Measurements from ENCODE around the gene ATP8B3.
"Not testable (repeated sequence)": the region's sequence is repeated elsewhere in the genome, so short reads cannot be mapped to it uniquely, and the experiment has no call there.

Gene ATP8B3

DNA sequence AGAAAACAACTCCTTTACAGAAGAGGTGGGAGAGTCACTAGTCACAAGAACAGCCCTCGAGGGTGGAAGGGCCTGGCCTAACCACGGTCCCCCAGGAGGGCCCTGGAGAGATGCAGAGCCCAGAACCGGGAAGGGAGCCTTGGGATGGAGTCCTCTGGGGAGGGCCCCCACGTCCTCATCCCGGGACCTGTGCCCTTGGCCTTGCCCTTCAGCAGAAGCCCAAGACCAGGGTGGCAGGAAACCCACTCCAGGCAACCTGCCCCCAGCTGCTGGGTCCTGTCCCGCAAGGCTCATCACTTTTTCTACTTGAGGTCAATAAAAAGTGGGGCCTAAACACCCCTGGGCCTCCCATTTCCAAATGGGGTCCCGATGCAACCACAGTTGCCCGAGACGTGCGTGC lies 2.3 kb upstream of the ATP8B3 start:
- no peak for DNase-seq

DNA sequence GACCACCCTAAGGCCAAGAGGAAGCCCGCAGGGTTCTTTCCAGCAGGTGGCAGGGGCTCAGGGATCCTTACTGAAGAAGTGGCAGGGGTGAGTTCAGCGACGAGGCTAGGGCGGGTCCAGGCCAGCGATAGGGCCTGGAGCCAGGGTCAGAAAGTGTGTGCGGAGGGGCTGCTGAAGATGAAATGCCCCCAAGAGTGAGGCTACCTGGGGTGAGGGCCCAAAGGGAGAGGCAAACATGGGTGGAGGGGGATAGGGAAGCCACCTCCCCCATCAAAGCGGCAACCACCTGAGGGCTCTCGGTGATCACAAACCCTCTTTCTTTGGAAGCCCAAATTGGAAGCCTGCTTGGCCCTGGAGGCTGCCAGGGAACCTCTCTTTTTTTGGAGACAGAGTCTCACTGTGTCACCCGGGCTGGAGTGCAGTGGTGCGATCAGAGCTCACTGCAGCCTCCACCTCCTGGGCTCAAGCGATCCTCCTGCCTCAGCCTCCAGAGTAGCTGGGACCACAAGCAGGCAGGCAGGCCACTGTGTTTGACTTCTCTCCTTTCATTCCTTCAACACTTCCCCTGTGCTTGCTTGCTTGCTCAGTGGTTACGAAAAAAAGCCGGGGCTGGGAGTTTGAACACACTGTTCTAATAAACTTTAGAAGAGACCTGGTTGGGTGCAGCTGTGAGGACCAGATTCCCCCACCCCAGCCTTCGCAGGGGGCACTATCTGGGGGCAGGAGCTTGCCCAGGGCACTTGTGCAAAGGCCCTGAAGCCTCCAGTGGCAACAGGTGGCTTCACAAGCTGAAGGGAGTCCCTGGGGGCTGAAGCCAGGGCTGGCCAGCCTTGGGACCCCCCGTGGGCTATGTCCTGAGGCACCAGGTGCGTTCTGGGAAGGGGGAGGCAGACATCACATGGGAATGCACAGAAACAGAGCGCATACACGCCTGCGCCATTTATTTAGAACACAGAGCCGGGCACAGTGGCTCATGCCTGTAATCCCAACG lies 1.4 kb upstream of the ATP8B3 start:
- no peak for DNase-seq

DNA sequence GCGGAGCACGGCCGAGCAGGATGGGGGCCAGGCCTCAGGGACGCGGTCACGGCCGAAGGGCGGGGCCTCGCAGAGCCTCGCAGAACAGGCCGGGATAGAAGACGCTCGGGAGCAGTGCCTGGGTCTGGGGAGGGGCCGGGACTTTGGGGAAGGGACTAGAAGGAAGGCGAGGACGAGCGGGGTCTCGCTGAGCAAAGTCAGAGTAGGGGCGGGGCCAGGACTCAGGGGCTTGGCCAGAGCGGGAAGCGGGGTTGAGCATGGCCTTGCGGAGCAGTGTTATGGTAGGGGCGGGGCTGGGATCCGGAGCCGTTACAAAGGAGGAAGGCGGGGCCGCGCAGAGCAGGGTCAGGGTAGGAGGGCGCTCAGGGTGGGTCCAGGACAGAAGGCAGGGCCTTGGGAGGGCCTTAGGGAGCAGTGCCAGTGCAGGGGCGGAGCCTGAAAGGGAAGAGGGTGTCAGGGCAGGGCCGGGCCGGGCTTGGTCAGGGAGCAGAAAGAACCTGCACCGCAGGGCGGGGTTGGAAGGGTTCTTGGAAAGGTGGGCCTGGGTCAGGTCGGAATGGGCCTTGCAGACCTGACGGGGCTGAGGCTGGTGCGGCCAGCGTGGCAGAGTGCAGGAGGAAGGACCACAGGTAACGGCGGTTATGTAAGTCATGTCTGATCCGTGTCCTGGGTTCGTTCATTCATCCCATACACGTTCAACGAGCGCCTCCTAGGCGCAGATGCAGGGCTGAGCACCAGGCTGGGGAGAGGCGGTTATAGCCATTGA lies 533 bp upstream of the ATP8B3 start:
- peak; percentile 98 for DNase-seq

DNA sequence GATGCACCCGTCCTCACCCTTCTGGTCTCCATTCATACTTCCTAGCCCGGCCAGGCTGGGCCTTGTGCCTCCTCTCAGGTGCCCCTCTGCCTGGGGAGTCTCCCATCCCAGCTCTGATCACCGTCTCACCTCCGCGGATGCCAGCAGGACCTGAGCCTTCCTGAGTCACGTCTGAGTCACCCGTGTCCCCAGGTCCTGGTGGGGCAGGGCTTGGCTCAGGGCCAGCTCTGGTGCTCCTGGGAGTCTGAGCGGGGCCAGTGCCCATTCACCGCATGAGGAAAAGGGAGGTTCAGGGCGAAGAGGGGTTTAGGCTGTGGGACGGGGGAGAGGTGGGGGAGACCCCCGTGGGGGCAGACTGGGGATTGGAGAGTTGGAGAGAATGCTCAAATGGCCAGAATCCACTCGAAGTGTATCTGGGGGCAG lies 593 bp downstream of the ATP8B3 start:
- no peak for DNase-seq

DNA sequence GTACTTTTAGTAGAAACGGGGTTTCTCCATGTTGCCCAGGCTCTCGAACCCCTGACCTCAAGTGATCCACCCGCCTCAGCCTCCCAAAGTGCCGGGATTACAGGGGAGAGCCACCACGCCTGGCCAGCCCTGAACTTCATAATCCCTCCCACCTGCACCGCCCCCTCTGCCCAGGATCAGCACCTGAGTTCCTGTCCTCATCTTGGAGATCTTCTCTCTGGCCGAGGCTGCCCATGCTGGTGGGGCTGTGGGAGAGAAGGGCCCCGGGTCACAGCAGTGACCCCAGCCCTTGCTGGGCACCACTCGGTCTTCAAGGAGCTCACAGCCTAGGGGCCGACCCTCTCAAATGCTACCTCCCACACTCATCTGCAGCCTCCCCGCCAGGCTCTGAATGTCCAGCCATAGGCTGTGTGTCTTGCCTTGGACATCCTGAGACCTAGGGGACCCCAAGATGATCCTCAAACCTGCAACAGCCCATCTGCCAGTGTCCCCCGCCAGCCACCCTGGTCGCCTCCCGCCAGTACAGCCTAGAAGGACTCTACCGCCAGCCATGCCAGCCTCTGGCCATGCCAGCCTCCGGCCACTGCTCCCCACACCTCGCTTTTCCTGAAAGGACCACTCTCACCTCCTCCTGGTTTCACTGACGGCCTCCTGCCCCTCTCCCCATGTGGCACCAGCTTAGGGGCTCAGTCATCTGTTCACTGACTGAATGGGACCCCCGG lies 1.5 kb downstream of the ATP8B3 start:
- no peak for DNase-seq

DNA sequence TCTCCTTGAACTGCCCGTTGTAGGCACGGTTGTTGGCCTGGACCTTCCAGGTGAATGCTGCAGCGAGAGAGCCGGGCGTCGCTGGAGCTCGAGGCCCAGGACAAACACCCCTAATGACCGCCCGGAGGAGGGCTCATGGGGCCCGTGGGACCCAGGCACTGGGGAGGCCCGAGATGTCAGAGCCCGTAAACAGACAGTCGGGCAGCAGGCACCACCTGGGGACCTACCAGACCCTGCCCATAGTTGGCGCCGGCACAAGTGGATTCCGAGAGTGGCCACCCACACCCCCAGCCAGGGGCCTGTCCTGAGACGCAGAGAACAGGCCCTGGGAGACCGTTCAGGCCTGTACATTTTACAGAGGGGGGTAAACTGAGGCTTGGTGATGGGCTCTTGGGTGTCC lies 2.4 kb downstream of the ATP8B3 start:
- no peak for DNase-seq

DNA sequence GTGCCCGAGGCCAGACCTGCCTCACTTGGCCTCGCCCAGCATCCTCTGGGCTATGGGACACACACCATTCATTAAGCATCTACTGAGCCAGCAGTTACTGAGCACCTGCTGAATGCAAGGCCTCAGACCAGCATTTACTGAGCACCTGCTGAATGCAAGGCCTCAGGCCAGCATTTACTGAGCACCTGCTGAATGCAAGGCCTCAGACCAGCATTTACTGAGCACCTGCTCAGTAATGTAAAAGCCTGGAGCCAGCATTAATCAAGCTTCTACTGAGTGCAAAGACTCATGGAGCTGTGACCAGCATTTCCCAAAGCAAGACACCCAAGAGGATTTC lies 3.7 kb downstream of the ATP8B3 start:
- no peak for DNase-seq

DNA sequence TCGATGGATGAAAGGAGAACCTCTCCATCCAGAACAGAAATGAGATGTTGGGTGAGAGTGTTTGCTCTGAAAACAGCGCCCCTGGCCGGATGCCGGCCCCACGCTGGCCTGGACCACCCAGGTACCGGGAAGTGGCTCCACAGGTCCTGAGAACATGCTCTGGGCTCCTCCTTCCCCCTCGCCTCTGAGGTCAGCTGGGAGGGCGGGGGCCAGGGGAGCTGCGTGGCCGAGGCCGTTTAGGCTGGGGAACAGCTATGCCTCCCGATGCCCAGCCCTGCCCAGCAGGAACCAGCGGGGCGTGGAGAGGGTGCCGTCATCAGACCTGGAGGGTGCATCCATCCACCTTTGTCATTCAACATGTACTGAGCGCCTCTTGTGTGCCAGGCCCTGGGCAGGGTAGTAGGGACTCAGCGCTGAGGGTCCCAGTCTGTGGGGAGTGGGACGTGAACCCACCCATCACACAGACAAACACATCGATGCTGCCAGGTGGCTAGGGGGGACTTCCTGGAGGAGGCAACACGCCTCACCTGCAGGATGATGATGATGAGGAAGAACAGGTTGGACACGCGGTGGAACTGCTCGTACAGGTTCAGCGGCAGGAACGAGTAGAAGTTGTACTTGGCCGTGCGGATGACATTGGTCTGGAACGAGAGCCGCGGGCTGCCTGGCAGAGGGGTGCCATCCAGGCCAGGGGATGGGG lies 4.2 kb downstream of the ATP8B3 start:
- no peak for DNase-seq

DNA sequence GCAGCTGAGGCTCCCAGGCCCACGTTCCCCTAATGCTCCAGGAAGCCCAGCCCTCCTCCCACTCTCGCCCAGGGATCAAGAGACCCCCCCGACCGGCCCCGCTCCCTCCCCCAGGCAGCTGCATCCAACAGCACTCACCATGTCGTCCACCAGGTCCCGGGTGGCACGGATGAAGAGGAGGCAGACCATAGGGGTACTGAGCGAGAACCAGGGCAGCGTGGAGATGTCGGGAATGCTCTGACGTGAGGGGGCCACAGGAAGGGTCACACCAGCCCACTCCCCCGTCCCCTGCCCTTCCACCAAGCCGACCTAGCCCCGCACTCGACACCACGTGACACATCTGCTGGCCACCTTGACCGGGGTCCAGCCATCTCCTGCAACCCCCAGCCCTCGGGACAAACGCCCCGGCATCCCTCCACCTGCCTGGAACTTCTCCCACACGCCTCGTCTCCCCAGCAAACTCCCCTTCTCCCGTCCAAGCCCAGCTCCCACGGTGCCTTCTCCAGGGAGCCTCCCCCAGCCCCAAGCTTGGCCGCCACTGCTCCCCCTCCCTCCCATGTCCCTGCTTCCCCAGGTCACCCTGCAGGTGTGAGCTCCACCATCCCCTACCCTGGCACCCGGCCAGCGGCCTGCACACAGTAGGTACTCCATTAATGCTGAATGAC lies 4.9 kb downstream of the ATP8B3 start:
- no peak for DNase-seq

DNA sequence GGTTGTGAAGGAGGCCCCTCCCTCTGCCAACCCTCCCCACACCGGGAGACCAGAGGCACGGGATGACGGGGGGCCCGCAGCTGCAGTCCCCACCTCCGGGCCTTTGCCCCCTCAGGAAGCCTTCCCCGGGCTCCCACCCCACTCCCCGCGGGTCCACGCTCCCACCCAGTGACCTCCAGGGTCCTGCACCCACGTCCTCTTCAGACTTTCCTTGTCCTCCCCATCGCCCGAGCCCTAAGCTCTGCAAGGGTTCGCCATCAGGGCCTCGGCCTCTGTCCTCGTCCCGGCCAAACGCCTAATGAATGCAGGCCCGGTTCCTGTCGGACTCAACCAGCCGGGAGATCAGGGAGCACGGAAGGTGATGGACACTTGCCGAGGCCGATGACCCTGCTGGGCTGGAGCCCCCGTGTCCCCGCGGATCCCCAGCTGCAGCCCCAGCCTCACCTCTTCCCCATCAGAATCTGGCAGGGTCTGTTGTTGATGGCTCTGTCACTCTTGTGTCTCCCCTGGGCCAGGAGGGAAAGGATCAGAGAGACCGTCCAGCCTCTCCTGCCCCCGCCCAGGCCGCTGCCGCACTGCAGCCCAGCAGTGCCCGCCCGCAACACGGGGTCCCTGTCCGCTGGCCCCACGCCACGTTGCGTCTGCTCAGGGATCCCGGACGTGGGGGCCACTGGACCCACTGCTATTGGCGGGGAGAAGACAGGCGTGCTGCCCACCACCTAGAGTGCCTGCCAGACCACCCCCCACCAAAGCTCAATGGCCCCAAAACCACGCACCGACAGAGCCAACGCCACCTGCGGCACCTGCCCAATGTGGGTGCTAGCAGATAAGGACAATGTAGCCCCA lies 5.7 kb downstream of the ATP8B3 start:
- no peak for DNase-seq

DNA sequence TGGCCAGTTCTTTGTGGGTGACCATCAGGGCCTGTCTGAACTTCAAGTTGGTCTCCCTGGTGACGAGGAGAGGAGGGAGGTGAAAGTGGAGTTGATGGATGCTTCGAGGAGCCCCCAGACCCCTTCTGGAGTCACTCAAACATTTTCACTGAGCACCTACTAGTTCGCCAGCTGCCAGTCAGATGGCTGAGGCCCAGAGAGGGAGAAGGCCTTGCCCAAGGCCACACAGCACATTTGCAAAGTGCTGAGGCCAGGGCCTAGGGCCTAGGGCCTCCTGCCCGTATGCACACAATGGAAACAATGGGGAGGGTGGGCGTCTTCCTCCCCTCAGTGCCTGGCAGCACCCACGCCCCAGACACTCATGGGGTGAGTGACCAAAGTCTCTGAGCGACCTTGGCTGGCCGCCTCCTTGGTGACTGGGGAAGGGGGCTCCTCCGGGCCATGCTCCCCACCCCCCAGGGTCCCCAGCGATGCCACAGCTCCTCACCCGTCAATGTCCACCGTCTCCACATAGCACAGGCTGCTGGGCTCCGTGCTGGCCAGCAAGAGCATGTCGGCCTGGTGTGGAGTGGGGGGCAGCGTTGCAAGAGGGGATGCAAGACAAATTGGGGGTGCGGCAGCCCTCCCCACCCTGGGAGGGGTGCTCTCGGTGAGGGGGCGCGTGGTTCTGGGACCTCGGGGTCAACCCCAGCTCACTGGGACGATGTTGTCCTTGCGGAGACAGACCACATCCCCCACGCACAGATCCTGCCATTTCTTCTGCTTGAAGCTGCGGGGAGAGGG lies 6.5 kb downstream of the ATP8B3 start:
- no peak for DNase-seq

DNA sequence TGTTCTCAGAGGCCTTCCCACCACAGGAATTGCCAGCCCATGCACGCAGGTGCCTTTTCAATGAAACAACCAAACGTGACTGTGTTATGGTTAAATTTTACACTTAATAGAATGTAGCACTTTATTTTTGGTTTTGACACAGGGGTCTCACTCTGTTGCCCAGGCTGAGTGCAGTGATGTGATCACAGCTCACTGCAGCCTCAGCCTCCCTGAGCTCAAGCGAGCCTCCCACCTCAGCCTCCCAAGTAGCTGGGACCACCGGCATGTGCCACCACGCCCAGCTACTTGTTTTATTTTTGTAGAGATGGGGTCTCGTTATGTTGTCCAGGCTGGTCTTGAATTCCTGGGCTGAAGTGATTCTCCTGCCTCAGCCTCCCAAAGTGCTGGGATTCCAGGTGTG lies 7.2 kb downstream of the ATP8B3 start:
- DNase-seq: no peak

DNA sequence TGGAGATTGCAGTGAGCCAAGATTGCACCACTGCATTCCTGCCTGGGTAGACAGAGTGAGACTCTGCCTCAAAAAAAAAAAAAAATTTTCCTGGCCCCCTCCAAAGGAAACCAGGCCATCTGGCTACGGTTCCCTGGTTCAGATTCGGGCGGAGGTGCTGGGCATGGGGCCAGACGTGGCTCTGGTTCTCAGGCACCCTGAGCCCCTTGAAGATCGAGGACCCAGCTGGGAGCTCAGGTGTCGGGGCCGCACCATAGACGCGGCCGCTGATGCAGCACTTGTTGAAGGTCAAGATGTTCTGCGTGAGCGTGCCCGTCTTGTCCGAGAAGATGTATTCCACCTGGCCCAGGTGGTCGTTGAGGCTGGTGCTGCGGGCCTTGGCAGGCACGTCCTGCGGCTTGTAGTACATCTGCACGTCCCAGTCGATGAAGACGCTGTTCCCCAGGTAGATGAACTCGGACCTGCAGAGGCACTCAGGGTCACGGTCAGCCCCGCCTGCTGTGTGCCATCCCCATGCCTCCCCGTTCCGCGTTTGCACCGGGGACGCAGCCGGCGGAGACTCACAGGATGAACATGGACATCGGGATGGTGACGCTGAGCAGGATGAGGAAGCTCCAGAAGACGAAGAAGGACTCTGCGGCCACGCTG lies 12.3 kb downstream of the ATP8B3 start:
- DNase-seq: no peak

DNA sequence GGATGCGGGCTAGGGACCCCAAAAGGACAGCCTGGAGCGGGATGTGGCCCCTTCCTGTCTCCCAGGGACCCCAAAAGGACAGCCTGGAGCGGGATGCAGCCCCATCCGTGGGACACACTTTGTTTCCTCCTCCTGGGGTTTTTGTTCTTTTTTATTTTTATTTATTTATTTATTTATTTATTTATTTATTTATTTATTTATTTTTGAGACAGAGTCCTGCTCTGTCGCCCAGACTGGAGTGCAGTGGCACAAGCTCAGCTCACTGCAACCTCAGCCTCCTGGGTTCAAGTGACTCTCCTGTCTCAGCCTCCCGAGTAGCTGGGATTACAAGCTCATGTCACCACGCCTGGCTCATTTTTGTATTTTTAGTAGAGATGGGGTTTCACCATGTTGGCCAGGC lies 14.8 kb downstream of the ATP8B3 start:
- not testable (repeated sequence) for DNase-seq

DNA sequence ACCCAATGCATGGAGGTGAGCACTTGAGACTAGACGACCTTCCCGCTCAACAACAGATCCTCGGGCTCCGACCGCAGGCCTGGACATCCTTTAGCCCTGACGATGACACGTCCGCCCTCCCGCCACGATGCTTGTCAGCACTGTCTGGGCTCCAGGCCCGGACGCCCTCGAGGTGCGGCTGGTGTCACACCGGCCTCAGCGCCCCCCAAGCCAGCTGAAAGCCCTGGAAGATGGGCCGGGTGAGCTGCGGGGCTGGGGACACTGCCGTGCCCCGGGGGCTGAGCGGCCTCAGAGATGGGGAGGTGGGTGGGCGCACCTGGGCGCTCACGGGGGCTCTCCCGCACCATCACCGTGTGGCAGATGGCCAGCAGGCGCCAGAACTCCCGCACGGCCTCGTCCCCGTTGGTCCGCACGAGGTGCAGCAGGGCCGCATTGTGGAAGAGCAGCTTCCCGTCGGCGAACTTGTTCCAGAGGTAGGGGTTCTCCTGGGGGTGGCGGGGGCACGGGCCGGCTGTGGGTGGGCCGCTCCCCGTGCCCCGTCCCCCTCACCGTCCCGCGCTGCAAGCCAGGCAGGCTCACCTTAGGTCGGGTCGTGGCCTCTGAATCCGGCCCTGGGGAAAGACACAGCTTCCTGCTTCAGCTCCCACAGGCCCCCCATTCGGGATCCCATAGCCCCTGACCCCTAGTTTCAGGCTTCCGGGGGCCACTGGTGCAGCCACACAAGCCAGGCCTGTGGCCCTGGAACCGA lies 15.5 kb downstream of the ATP8B3 start:
- no peak for DNase-seq

DNA sequence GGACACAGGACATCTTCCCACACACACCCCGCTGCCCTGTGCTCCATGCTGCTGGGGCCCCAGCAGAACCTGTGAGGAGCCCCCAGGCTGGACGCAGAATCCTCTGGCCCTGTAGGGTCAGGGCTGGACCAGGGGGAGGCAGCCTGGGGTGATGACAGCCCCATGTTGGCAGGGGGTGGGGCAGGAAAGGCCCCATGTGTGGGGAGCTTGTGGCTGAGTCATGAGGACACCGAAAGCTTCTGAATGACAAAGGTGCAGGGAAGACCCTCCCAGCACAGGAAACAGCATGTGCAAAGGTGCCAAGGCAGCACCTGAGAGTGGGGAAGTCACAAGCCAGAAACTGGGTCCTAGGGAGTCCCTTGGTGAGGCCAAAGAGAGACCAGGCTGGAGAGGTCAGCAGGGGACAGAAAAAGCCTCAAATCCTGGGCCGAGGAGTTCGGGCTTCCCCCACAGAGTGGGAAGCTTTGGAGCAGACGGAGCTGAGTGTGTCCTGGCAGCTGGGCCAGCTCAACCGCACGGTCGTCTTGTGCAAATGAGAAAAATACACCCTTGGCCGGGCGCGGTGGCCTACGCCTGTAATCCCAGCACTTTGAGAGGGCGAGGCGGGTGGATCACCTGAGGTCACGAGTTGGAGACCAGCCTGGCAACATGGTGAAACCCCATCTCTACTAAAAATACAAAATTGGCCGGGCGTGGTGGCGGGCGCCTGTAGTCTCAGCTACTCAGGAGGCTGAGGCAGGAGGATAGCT lies 17.5 kb downstream of the ATP8B3 start:
- no peak for DNase-seq

DNA sequence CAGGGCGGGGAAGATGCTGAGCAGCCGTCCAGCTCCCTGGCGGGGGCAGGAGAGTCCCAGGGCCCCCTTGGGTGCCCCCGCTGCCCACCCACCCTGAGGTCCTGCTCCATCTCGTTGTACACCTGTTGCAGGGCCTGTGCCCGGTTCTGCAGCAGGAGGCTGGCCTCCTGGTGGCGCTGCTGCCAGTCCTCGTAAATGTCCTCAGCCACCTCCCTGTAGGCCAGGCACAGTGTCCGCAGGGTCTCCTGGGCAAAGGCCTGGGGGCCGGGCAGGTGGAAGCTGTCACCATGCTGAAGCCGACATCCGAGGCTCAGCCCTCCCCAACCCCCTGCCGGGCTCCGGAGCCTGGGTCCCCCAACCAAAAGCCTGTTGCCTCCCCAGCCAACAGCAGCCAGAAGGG lies 20.2 kb downstream of the ATP8B3 start:
- no peak for DNase-seq

DNA sequence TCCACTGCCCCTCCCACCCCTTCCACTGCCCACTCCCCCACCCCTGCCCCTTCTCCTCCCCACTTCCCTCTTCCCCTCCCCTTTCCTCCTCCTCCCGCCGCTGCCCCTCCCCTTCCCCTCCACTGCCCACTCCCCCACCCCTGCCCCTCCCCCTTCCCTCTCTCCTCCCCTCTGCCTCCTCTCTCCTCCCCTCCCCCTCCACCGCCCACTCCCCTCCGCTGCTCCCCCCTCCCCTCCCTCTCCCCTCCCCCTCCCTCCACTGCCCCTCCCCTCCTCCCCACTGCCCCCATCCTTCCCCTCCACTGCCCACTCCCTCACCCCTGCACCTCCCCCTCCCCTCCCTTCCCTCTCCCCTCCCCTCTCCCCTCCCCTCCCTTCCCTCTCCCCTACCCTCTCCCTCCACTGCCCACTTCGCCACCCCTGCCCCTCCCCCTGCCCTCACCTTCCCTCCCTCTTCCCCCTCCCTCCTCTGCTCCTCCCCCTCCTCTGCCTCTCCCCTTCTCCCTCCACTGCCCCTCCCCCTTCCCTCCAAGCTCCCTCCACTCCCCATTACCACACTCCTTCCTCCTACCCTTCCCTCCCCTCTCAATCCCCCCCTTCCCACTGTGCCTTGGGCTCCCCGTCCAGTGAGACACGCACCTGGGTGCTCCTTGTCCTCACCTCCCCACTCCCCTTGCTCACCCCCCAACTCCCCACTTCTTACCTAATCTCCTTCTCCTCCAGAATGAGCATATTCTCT lies 21.9 kb downstream of the ATP8B3 start:
- no peak for DNase-seq
